Activated T-cell treated with anti-CD3 and anti-CD28 coated beads, Interleukin-2, amount 50 U/mL, for 24 hours (primary cell): Measurements from ENCODE around the gene PNRC2.
"Not testable (repeated sequence)": the region's sequence is repeated elsewhere in the genome, so short reads cannot be mapped to it uniquely, and the experiment has no call there.

ENCODE experiments used
- DNase-seq: peaks from one replicate; pipeline ENCODE4 v3.0.0-alpha.2; 2020
- H3K27ac Mint-ChIP-seq: 2 replicates; pipeline ENCODE4 v1.8.0; 2020; ENCODE audit warnings: mild to moderate bottlenecking, mixed read lengths
- H3K27me3 Mint-ChIP-seq: 2 replicates; pipeline ENCODE4 v1.8.0; 2020; ENCODE audit warnings: mixed read lengths
- H3K36me3 Mint-ChIP-seq: 2 replicates; pipeline ENCODE4 v1.8.0; 2020; ENCODE audit warnings: low read depth, mixed read lengths
- H3K4me1 Mint-ChIP-seq: 2 replicates; pipeline ENCODE4 v1.8.0; 2020; ENCODE audit warnings: low read depth, mixed read lengths
- H3K4me3 Mint-ChIP-seq: 2 replicates; pipeline ENCODE4 v1.8.0; 2020; ENCODE audit warnings: mild to moderate bottlenecking, moderate library complexity, mixed read lengths
- H3K9me3 Mint-ChIP-seq: 2 replicates; pipeline ENCODE4 v1.8.0; 2020; ENCODE audit warnings: mixed read lengths

Gene PNRC2

GRCh38 chr1:23927097-23927496, 32.5 kb upstream of the PNRC2 start:
- Mint-ChIP-seq H3K4me3 (no peak overlapping the region), H3K4me1 (no peaks in the 10 kb centered on the region), H3K9me3 (no peaks in the 10 kb centered on the region), H3K27ac (no peak overlapping the region), H3K36me3 (no peaks in the 10 kb centered on the region), H3K27me3 (no peaks in the 10 kb centered on the region)
- DNase-seq, result no peak

DNA sequence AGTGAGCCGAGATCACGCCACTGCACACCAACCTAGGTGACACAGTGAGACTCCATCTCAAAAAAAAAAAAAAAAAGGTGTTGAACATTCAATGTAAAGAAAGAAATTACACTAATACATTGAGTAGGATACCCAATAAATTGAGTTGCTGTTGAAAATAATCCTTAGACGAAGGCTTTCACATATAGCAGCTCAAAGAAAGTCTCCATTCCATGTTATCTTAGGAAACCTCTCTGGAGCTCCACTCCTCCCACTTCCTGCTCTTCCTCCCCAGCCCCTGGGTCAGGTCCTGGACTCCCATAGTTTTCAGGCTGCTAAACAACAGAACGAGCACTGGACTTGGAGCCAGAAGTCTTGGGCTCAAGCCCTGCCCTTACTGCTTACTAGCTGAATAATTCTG, 30.8 kb upstream of the PNRC2 start:
- H3K4me3 Mint-ChIP-seq, result no peak overlapping the region
- H3K27ac Mint-ChIP-seq, result no peak overlapping the region
- H3K27me3 Mint-ChIP-seq, result no peaks in the 10 kb centered on the region
- no peaks in the 10 kb centered on the region for H3K4me1 Mint-ChIP-seq
- H3K36me3 Mint-ChIP-seq, result no peaks in the 10 kb centered on the region
- no peaks in the 10 kb centered on the region for H3K9me3 Mint-ChIP-seq
- no peak for DNase-seq

DNA sequence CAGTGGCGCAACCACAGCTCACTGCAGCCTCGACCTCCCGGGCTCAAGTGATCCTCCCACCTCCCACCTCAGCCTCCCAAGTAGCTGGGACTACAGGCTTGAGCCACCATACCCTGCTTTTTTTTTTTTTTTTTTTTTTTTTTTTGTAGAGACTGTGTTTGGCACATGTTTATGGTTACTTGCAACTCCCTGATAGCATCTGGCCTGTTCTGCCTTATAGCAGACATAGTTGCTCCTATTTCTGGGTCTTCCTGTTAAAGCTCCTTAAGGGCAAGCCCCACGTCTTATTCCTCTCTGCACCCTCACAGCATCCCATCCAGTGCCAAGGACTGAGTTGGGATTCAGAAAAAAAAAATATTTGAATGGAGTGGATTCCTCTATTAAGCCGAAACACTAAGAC, 29.4 kb upstream of the PNRC2 start:
- H3K36me3 Mint-ChIP-seq, result no peaks in the 10 kb centered on the region
- DNase-seq, result no peak
- H3K4me3 Mint-ChIP-seq, result no peak overlapping the region
- no peak overlapping the region for H3K27ac Mint-ChIP-seq
- no peaks in the 10 kb centered on the region for H3K9me3 Mint-ChIP-seq
- H3K4me1 Mint-ChIP-seq, result no peaks in the 10 kb centered on the region
- H3K27me3 Mint-ChIP-seq, result no peaks in the 10 kb centered on the region

DNA sequence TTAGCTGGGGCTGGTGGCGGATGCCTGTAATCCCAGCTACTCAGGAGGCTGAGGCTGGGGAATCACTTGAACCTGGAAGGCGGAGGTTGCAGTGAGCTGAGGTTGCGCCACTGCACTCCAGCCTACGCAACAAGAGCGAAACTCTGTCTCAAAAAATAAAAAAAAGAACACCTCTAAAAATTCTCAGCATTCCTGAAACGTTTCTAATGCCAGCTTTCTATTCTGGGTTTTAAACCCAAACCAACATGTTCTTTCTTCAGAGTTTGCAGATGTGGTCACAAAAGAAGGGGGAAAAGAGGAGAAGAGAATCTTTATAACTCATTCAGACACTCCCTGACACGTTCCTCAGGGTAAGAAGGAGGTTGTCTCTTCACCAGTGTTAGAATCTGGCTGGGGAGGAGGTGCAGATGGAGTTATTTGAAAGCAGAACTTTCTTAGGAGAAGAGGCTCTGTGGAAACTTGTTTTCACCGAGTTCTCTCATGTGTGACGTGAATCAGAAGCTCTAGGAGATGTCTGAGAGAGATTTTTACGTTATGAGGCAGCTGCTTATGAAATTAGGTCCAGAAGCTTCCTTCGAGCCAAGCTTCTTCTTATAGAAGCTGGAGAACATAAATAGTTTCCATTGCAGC, 28.7 kb upstream of the PNRC2 start:
- H3K27ac Mint-ChIP-seq, result no peak overlapping the region
- no peaks in the 10 kb centered on the region for H3K9me3 Mint-ChIP-seq
- no peaks in the 10 kb centered on the region for H3K27me3 Mint-ChIP-seq
- no peaks in the 10 kb centered on the region for H3K36me3 Mint-ChIP-seq
- H3K4me1 Mint-ChIP-seq, result no peaks in the 10 kb centered on the region
- no peak overlapping the region for H3K4me3 Mint-ChIP-seq
- no peak for DNase-seq

- H3K27me3 Mint-ChIP-seq, result no peaks in the 10 kb centered on the region
- no peak for DNase-seq
- H3K27ac Mint-ChIP-seq, result no peak overlapping the region
- no peaks in the 10 kb centered on the region for H3K9me3 Mint-ChIP-seq
- no peaks in the 10 kb centered on the region for H3K4me1 Mint-ChIP-seq
- H3K36me3 Mint-ChIP-seq, result no peaks in the 10 kb centered on the region
- H3K4me3 Mint-ChIP-seq, result no peak overlapping the region
Measured at GRCh38 chr1:23931491-23931880, 28.1 kb upstream of the PNRC2 start.

DNA sequence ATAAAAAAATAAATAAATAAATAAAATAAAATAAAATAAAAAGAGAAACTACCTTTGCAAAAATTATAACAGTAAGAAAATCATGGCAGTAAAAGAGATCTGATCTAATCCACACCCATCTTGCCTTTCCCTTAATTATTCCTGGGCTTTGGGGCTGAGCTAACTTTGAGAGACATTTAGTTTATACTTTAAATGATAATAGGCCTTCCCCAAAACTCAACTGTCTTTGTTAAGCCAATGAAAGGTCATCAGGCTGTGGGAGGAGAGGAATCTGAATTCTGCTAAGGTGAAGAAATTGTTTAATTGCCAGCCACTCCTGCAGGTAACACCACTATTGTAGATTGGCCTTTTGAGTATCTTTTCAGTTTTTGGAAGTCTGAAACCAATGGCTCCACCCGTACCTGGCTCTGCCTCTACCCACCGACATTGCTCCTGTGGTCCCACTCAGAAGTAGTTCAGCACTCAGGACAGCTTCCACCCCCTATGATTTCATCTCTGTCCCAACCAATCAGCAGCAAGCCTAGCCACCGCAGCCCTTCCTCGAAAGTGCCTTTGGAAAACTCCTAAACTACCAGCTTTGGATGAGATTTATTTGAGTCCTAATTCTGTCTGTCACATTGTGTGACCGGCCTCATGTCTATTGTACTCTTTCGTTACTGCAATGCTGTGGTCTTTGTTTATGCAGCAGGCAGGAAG, 23.0 kb upstream of the PNRC2 start:
- Mint-ChIP-seq H3K27ac (no peak overlapping the region), H3K36me3 (no peaks in the 10 kb centered on the region), H3K4me3 (no peak overlapping the region), H3K27me3 (no peaks in the 10 kb centered on the region), H3K4me1 (no peaks in the 10 kb centered on the region), H3K9me3 (no peaks in the 10 kb centered on the region)
- DNase-seq, result no peak

- no peaks in the 10 kb centered on the region for H3K36me3 Mint-ChIP-seq
- H3K27ac Mint-ChIP-seq, result no peak overlapping the region
- no peaks in the 10 kb centered on the region for H3K27me3 Mint-ChIP-seq
- no peak for DNase-seq
- no peak overlapping the region for H3K4me3 Mint-ChIP-seq
- peaks cover 1% of the 10 kb centered on the region for H3K4me1 Mint-ChIP-seq
- peaks cover 10% of the 10 kb centered on the region for H3K9me3 Mint-ChIP-seq
Measured at GRCh38 chr1:23947366-23947765, 12.3 kb upstream of the PNRC2 start.

- H3K4me3 Mint-ChIP-seq, result no peak overlapping the region
- H3K27me3 Mint-ChIP-seq, result no peaks in the 10 kb centered on the region
- no peaks in the 10 kb centered on the region for H3K36me3 Mint-ChIP-seq
- peaks cover 41% of the 10 kb centered on the region for H3K4me1 Mint-ChIP-seq
- no peak overlapping the region for H3K27ac Mint-ChIP-seq
- no peaks in the 10 kb centered on the region for H3K9me3 Mint-ChIP-seq
- no peak for DNase-seq
Measured at GRCh38 chr1:23953020-23953419, 6.6 kb upstream of the PNRC2 start.

GRCh38 chr1:23957096-23957495, 2.5 kb upstream of the PNRC2 start:
- Mint-ChIP-seq H3K9me3 (no peaks in the 10 kb centered on the region), H3K27me3 (no peaks in the 10 kb centered on the region), H3K4me3 (peak overlapping the region; percentile 19), H3K27ac (peak overlapping the region; percentile 100), H3K36me3 (peaks cover 25% of the 10 kb centered on the region), H3K4me1 (peaks cover 60% of the 10 kb centered on the region)
- no peak for DNase-seq

DNA sequence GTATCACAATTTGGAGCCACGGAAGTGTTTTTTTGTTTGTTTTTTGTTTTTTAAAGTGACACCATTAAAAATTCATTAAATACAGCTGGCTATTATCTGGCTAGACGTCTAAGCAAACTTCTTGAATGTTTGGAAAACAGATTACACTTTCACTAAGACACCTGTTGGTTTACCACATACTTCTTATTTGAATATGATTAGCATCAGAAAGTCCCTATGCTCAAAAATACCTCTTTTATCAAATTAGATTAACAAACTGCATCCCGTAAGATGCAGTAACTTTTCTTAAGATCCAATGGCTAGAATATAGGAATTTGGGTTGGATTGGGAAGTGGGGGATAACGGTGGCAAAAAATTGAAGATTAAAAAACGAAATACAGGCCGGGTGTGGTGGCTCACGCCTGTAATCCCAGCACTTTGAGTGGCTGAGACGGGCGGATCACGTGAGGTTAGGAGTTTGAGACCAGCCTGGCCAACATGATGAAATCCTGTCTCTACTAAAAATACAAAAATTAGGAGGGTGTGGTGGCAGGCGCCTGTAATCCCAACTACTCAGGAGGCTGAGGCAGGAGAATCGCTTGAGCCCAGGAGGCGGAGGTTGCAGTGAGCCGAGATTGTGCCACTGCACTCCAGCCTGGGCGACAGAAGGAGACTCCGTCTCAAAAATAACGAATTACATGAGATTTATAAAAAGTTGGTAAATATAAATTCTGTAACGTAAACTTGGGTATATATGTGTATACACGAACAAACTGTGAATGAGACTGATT, 1.4 kb upstream of the PNRC2 start:
- H3K9me3 Mint-ChIP-seq, H3K27me3 Mint-ChIP-seq, DNase-seq: not testable (repeated sequence)
- H3K4me1 Mint-ChIP-seq, result peaks cover 66% of the 10 kb centered on the region
- H3K4me3 Mint-ChIP-seq, result peak overlapping the region; percentile 99
- peak overlapping the region; percentile 100 for H3K27ac Mint-ChIP-seq
- peaks cover 34% of the 10 kb centered on the region for H3K36me3 Mint-ChIP-seq

DNA sequence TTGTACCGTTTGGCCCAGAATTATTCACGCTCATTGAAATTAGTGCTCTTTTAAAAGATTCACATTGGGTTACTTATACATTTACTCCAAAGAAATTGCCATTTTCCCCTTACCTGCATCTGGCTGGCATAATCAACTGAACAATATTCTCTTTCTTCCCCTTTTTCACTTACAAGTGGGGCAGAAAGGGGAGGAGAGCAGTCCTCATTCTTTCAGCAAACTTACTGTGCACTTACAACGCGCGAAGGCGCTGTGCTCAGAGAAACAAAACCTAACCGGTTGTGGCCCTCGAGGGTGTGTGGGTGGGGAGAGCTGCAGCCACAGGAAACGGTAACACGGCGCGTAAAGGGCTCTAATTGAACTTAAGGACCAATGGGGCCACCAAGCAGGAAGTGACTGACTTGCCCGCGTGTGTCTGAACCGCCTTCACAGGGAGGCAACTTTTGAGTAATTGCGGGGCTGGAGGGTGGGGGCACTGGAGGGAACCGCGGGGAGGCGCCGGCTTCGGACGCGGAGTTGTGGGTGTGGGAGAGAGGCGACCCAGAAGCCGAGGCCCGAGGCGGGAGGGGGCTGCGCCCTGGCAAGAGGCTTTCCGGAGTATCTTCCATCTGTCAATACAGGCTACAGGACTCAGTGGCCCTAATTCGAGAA, 693 bp upstream of the PNRC2 start:
- Mint-ChIP-seq H3K36me3 (peaks cover 42% of the 10 kb centered on the region), H3K4me1 (peaks cover 71% of the 10 kb centered on the region), H3K9me3 (no peaks in the 10 kb centered on the region), H3K4me3 (peak overlapping the region; percentile 99), H3K27ac (peak overlapping the region; percentile 100), H3K27me3 (no peaks in the 10 kb centered on the region)
- peak; percentile 90 for DNase-seq

DNA sequence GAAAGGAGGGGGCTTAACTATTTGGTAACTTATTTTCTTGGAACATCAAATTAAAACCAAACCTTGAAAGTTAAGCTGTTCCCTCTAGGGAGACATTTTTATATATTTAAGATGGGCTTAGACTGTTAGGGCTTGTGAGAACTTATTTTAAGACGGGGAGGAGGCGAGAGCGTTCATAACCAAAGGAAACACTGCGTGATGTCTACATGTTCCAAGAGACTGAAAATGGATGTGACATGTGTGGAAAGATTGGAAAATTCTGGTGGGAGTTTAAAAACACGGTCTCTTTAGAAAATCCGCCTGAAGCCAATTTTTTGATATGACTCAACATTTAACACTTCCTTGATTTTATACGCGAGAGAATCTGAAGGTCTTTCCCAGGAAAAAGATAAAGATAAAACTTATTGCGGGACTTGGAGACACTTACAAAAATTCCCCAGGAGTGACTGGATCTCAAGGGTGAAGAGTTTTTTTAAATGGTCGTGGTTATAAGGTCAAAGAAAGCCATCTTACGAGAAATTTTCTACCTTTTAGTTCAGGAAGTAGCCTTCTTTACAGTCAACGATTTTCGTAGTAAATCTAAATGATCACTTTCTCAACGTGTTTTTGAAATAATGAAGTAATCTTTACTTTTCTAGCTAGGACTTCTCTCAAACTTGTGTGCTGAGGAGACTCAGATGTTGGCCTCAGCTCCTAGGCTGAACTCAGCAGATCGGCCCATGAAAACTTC, 828 bp downstream of the PNRC2 start:
- DNase-seq, result no peak
- H3K4me3 Mint-ChIP-seq, result peak overlapping the region; percentile 99
- no peaks in the 10 kb centered on the region for H3K9me3 Mint-ChIP-seq
- H3K4me1 Mint-ChIP-seq, result peaks cover 73% of the 10 kb centered on the region
- no peaks in the 10 kb centered on the region for H3K27me3 Mint-ChIP-seq
- peak overlapping the region; percentile 100 for H3K27ac Mint-ChIP-seq
- H3K36me3 Mint-ChIP-seq, result peaks cover 57% of the 10 kb centered on the region

DNA sequence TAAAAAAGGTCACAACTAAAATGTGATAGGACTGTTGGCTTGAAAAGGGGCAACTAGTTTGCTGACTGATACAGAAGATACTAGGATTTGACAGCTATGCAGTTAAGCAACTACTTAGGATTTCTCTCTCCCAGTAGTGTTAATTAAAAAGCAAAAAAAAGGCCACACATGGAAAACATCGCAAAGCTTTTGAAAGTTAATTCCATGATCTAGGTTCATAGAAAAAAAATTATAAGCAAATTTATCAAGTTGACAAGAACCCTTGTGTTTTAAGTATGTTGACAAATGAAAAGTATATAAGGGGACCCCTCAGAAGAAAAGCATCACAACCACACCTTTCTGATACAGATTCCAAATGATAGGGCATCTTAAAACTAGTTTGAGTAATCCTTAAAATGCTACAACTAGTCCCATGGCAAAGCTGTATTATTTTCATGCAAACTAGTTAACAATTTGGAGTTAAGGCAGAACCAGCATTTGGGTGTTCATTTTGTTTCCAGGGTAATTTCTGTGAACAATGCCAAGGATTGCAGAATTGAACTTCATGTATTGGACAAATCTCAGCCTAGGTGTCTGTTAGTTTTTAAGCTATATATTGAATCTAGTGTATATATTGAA, 4.1 kb downstream of the PNRC2 start:
- peak overlapping the region; percentile 20 for H3K4me3 Mint-ChIP-seq
- peak overlapping the region; percentile 89 for H3K27ac Mint-ChIP-seq
- no peaks in the 10 kb centered on the region for H3K27me3 Mint-ChIP-seq
- no peaks in the 10 kb centered on the region for H3K9me3 Mint-ChIP-seq
- DNase-seq, result no peak
- H3K4me1 Mint-ChIP-seq, result peaks cover 70% of the 10 kb centered on the region
- peaks cover 89% of the 10 kb centered on the region for H3K36me3 Mint-ChIP-seq

GRCh38 chr1:23964235-23964668, 4.6 kb downstream of the PNRC2 start:
- peaks cover 94% of the 10 kb centered on the region for H3K36me3 Mint-ChIP-seq
- no peaks in the 10 kb centered on the region for H3K9me3 Mint-ChIP-seq
- H3K4me3 Mint-ChIP-seq, result peak overlapping the region; percentile 20
- DNase-seq, result no peak
- H3K4me1 Mint-ChIP-seq, result peaks cover 69% of the 10 kb centered on the region
- peak overlapping the region; percentile 89 for H3K27ac Mint-ChIP-seq
- no peaks in the 10 kb centered on the region for H3K27me3 Mint-ChIP-seq
